H1 (cell line): ENCODE measurements around the gene ZNF765. TPM values are rescaled to one million over a fixed set of nuclear protein-coding genes. Genes with fewer than 3 reads are reported as not detected.
A peak's percentile ranks its signal among the peaks of the same experiment; 100 is the strongest.

Experiments
- BRCA1 ChIP-seq: IDR thresholded peaks from 2 replicates; pipeline ENCODE4 v1.6.1; 2012; ENCODE audit warnings: low read depth, low read length, improper control_type of control experiment
- CEBPB ChIP-seq: IDR thresholded peaks from 2 replicates; pipeline ENCODE4 v1.6.1; 2012; ENCODE audit warnings: low read depth, low read length
- CTBP2 ChIP-seq: IDR thresholded peaks from 2 replicates; pipeline ENCODE4 v1.7.0; 2011; ENCODE audit warnings: borderline replicate concordance, mild to moderate bottlenecking, moderate library complexity, mixed read lengths, low read length; ENCODE audit not compliant: insufficient read depth, insufficient read length
- GABPA ChIP-seq: IDR thresholded peaks from 2 replicates; pipeline ENCODE4 v1.6.1; 2011; ENCODE audit warnings: mild to moderate bottlenecking, low read length, moderate library complexity, borderline replicate concordance; ENCODE audit not compliant: insufficient read depth
- HDAC2 ChIP-seq, 2 experiments: fragments of 300-600 bp in 1 of 2; sonication (generic) in 1 of 2; IDR thresholded peaks; 2 replicates each; pipeline ENCODE4 v1.6.1; 2011 to 2012; ENCODE audit warnings: low read depth in 2 of 2, low read length in 2 of 2, mild to moderate bottlenecking in 2 of 2, moderate library complexity in 2 of 2, borderline replicate concordance in 1 of 2, inconsistent platforms in 1 of 2
- MAX ChIP-seq: IDR thresholded peaks from 2 replicates; pipeline ENCODE4 v1.6.1; 2012; ENCODE audit warnings: inconsistent platforms
- RAD21 ChIP-seq, 2 experiments: IDR thresholded peaks in 1 of 2; conservative IDR thresholded peaks in 1 of 2; 2 replicates each; pipeline ENCODE4 v1.6.1; 2011; ENCODE audit warnings: low read depth in 2 of 2, low read length in 2 of 2, improper control_type of control experiment in 1 of 2, inconsistent platforms in 1 of 2, mild to moderate bottlenecking in 1 of 2, moderate library complexity in 1 of 2
- SAP30 ChIP-seq: fragments of 300-600 bp; sonication (generic); IDR thresholded peaks from 2 replicates; pipeline ENCODE4 v1.7.1; 2012; ENCODE audit warnings: low read length, moderate library complexity, mild to moderate bottlenecking, inconsistent platforms; ENCODE audit not compliant: insufficient read depth, insufficient replicate concordance
- SIX5 ChIP-seq: IDR thresholded peaks from 2 replicates; pipeline ENCODE4 v1.6.1; 2011; ENCODE audit warnings: mild to moderate bottlenecking, low read depth, low read length
- SRF ChIP-seq: IDR thresholded peaks from 2 replicates; pipeline ENCODE4 v1.6.1; 2011; ENCODE audit warnings: mild to moderate bottlenecking, low read depth, low read length, moderate library complexity
- SUZ12 ChIP-seq: fragments of 200-600 bp; sonication (generic); IDR thresholded peaks from 2 replicates; pipeline ENCODE4 v1.6.1; 2012; ENCODE audit warnings: mild to moderate bottlenecking, inconsistent platforms, low read length, moderate library complexity, mixed read lengths
- TAF1 ChIP-seq: IDR thresholded peaks from 2 replicates; pipeline ENCODE4 v1.6.1; 2011; ENCODE audit warnings: mild to moderate bottlenecking, low read depth, low read length
- YY1 ChIP-seq: IDR thresholded peaks from 2 replicates; pipeline ENCODE4 v1.6.1; 2011; ENCODE audit warnings: low read depth, mild to moderate bottlenecking, low read length
- polyA plus RNA-seq, 7 experiments: library from polyadenylated mRNA; depleted of rRNA in 3 of 7; stranded (reverse) in 5 of 7; unstranded in 2 of 7; fragments of >200 nt in 5 of 7; fragments of 200-250 nt in 2 of 7; gene quantifications; 1 replicate in 5 of 7; 2 replicates in 1 of 7; 4 replicates in 1 of 7; pipeline versions ENCODE4 v1.2.1 to v1.2.3, GENCODE V29; 2011 to 2013; ENCODE audit warnings: missing spikeins in 2 of 7, mixed read lengths in 2 of 7
- total RNA-seq: library from RNA; stranded (reverse); fragmentation: NEBNext Ultra II Directional; extraction: Animal tissue kit (Norgen Biotek cat#: 25700); gene quantifications from 2 replicates; pipeline ENCODE4 v1.2.1, GENCODE V29; 2021
- TF ChIP-seq, protein P1 (sequence below): IDR thresholded peaks from 2 replicates; pipeline ENCODE4 v1.6.1; 2012; ENCODE audit warnings: low read length, inconsistent platforms
- TF ChIP-seq, protein P2 (sequence below), 3 experiments: IDR thresholded peaks; 1 replicate in 2 of 3; 2 replicates in 1 of 3; pipeline versions ENCODE4 v1.5.1 to v1.6.1; 2011; ENCODE audit warnings: low read length in 3 of 3, mild to moderate bottlenecking in 3 of 3, inconsistent platforms in 2 of 3, low read depth in 1 of 3, moderate library complexity in 1 of 3; ENCODE audit not compliant: insufficient read depth in 1 of 3; ENCODE audit errors: control extremely low read depth in 1 of 3

ZNF765 gene
- total and polyA plus RNA-seq, 2 of the 8 experiments (the other 6 are each of a cell fraction or from before 2014, with no cell fraction given) = 4.5 to 22.3 TPM

DNA sequence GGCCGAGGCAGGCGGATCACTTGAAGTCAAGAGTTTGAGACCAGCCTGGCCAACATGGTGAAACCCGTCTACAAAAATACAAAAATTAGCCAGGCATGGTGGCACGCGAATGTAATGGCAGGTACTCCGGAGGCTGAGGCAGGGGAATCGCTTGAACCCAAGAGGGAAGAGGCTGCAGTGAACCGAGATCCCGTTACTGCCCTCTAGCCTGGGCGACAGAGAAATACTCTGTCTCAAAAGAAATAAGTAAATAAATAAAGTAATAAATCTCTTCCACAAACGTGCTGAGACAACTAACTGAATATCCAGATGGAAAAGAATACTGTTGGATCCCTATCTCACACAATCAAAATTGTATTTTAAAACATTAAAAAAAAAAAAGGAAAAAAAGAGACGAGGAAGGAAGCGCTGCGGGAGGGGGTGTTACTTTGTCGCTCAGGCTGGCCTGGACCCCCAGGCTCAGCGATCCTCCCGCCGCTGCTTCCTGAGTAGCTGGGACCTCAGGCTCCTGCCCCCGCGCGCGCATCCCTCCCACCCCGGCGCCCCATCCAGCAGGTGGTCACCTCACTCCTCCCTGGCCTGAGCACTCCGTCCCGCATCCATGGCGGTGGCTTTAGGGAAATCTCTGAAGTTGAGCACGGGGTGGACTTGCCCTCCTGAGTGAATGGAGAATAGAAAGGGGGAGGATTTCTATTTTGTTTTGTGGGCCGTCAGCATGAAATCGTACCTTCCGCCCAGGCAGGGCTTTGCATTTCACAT is 72.0 kb downstream of the ZNF765 start (continued):
- TF ChIP-seq CTBP2 (no peak), SUZ12 (no peak), SIX5 (no peak), SRF (no peak), TAF1 (no peak), SAP30 (no peak), GABPA (no peak), MAX (no peak), RAD21 (IDR thresholded peaks at IDR 0.05 in 1 of 2, conservative IDR thresholded peaks at IDR 0.05 in 1 of 2; ENCODE audit: low read depth in 2 of 2, low read length in 2 of 2) (peak in 1 of 2 experiments; percentile 22; a peak in 3 of 4 replicates), YY1 (no peak), BRCA1 (no peak), HDAC2 (IDR thresholded peaks at IDR 0.05; ENCODE audit: borderline replicate concordance in 1 of 2, low read depth in 2 of 2, low read length in 2 of 2) (0 out of 4 replicates have a peak, but pooled peaks of 1 of the 2 experiments have one; percentile 10), CEBPB (no peak)
- TF ChIP-seq, protein P1, sequence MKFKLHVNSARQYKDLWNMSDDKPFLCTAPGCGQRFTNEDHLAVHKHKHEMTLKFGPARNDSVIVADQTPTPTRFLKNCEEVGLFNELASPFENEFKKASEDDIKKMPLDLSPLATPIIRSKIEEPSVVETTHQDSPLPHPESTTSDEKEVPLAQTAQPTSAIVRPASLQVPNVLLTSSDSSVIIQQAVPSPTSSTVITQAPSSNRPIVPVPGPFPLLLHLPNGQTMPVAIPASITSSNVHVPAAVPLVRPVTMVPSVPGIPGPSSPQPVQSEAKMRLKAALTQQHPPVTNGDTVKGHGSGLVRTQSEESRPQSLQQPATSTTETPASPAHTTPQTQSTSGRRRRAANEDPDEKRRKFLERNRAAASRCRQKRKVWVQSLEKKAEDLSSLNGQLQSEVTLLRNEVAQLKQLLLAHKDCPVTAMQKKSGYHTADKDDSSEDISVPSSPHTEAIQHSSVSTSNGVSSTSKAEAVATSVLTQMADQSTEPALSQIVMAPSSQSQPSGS = no peak
- TF ChIP-seq, protein P2, sequence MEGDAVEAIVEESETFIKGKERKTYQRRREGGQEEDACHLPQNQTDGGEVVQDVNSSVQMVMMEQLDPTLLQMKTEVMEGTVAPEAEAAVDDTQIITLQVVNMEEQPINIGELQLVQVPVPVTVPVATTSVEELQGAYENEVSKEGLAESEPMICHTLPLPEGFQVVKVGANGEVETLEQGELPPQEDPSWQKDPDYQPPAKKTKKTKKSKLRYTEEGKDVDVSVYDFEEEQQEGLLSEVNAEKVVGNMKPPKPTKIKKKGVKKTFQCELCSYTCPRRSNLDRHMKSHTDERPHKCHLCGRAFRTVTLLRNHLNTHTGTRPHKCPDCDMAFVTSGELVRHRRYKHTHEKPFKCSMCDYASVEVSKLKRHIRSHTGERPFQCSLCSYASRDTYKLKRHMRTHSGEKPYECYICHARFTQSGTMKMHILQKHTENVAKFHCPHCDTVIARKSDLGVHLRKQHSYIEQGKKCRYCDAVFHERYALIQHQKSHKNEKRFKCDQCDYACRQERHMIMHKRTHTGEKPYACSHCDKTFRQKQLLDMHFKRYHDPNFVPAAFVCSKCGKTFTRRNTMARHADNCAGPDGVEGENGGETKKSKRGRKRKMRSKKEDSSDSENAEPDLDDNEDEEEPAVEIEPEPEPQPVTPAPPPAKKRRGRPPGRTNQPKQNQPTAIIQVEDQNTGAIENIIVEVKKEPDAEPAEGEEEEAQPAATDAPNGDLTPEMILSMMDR (IDR thresholded peaks at IDR 0.05; ENCODE audit: control extremely low read depth in 1 of 3, insufficient read depth in 1 of 3, low read depth in 1 of 3, low read length in 3 of 3) = peak in 2 of 3 experiments; percentile 19 to 21; a peak in 3 of 4 replicates
- TF ChIP-seq, all 59 proteins: peak for 3
